Measurements from ENCODE around the gene CNTLN.

Gene CNTLN

GRCh38 chr9:17551023-17551422 lies 416.2 kb downstream of the CNTLN start:
- no peak overlapping the region for H3K4me3 ChIP-seq (ENCODE audit: low read depth, low read length)
- in situ Hi-C loops (cut with HindIII; ENCODE audit: low sequenced_read_pairs), result no loop called here
- no peak for DNase-seq (ENCODE audit: low read depth, low spot score)
- TF ChIP-seq, protein P1, sequence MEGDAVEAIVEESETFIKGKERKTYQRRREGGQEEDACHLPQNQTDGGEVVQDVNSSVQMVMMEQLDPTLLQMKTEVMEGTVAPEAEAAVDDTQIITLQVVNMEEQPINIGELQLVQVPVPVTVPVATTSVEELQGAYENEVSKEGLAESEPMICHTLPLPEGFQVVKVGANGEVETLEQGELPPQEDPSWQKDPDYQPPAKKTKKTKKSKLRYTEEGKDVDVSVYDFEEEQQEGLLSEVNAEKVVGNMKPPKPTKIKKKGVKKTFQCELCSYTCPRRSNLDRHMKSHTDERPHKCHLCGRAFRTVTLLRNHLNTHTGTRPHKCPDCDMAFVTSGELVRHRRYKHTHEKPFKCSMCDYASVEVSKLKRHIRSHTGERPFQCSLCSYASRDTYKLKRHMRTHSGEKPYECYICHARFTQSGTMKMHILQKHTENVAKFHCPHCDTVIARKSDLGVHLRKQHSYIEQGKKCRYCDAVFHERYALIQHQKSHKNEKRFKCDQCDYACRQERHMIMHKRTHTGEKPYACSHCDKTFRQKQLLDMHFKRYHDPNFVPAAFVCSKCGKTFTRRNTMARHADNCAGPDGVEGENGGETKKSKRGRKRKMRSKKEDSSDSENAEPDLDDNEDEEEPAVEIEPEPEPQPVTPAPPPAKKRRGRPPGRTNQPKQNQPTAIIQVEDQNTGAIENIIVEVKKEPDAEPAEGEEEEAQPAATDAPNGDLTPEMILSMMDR (IDR thresholded peaks at IDR 0.05; ENCODE audit: low read depth, low read length), result no peak

Data from astrocyte of the spinal cord (primary cell).